COR-L47 (cell line): ENCODE results near the gene USP47.

Source experiments
- DNase-seq: peaks from one replicate; lab custom pipeline; 2025; lab: John Stamatoyannopoulos, UW

The USP47 gene

DNA sequence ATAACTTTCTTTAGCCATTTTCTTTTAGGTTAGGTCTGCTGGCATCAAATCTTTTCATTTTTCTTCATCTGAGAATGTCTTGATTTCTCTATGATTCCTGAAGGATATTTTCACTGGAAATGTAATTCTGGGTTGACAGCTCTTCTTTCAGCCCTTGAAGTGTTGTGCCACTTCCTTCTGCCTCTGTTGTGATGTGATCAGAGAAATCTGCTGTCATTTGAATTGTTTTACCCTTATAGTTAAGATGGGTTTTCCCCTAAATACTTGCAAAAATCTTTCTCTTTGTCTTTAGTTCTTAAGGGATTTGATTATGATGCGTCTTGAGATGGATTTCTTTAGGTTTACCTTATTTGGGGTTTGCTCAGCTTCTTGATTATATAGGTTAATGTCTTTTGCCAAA, 23.0 kb downstream of the USP47 start:
- DNase-seq: no peak

DNA sequence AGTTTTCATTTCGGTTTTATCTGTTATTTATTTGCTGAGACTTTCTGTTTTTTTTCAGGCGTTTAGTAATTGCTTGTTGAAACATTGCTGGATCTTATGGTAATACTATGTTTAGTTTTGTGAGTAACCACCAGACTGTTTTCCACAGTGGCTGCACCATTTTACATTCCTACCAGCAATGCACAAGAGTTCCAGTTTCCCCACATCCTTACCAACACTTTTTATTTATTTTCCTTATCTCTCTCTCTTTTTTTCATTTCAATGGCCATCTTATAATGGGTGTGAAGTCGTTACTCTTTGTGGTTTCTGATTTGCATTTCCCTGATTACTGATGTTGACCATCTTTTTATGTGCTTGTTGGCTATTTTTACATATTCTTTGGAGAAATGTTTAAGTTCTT, 23.7 kb downstream of the USP47 start:
- no peak for DNase-seq

DNA sequence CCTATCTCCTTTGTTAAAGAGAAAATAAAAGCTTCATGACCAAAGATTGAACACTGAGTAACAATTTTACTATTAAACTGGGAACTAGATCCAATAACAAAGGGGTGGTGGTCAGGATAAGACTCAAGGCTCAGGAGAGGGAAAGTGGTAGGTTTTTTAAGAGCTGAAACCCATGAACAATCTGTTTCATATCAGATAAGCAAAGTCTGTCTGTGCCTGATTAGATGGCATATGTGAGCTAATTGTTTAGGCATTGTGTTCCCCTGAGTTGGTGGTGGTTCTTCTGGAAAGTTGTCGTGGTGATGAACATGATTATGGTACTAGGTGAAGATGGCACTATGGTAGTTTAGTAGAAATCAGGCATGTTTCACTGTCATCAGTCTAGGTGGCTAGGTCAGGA, 24.4 kb downstream of the USP47 start:
- no peak for DNase-seq

DNA sequence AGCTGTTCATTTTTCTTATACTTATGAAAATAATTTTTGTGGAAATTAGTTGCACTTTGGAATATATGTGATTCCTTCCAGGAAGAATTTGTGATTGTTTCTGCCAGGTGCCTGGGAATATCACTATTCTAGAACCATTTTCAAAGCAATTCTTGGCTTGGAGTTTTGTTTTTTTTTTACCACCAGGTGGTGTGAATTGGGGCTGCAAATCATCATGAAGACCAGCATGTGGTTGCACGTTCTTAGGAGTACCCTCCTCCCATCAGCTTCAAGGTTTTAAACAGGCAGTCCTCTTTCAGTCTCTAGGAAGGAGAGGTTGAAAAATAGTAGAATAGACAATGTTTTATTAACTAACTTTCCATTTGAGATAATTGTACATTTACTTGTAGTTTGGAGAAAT, 25.9 kb downstream of the USP47 start:
- no peak for DNase-seq

DNA sequence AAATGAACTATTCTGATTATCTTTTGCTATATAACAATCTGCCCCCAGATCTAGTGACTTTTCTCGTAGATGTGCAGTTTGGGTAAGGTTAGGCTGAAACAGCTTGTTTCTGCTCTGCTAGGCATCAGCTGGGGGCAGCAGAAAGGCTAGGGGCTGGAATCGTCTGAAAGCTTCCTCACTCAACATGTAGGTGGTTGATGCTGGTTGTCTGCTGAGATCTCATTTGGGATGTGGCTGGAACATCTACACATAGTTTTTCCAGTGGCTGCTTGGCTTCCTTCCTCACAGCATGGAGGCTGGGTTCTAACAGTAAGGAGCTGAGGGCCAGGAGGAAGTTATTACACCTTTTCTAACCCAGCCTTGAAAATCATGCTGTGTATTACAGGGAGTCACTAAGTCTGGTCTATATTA, 30.2 kb downstream of the USP47 start:
- no peak for DNase-seq

DNA sequence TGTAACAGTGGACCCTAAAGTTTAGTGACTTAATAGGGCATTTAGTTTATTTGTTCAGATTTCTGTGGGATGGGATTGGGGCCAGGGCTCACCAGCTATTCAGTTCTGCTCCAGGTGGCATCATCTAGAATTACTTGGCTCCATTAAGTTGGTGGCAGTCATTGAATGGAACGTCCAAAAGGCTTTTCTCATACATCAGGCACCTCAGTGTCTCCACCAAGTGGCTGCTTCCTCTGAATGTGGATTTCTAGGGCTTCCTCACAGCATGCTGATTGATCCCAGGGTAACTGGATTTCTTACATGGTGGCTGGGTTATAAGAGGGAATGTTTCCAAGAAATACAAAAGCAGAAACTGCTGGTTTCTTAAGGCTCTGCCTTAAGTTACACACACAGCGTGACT, 34.7 kb downstream of the USP47 start:
- DNase-seq: no peak

DNA sequence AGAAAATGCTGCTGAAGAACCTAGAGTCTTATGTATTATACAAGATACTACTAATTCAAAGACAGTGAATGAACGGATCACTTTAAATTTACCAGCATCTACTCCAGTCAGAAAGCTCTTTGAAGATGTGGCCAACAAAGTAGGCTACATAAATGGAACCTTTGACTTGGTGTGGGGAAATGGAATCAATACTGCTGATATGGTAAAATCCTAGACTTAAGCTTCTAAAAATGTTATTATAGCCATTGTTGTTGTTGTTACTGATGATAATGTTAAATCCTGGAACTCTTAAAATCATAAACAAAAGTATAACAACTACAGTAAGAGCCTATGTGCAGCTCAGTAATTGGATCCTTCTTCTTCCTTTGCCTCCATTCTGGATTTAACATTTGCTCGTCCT, 38.4 kb downstream of the USP47 start:
- DNase-seq: no peak

DNA sequence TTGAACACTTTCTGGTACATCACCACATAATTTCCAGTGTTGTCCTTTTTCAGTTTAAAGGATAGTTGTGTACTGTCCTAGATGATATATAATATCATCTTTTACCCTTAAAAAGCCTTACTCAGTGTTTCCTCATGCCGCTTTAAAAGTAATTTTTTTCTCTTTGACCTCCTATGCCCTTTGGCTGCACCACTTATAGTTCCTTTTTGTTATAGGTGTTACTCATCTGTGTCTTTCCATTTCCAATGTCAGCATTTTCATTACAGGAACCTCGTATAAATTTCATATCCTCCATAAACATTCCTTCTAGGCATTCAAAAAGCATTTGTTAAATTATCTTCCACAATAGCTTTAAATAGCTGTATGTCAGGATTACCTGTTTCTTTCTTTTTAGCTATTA, 40.8 kb downstream of the USP47 start:
- no peak for DNase-seq

DNA sequence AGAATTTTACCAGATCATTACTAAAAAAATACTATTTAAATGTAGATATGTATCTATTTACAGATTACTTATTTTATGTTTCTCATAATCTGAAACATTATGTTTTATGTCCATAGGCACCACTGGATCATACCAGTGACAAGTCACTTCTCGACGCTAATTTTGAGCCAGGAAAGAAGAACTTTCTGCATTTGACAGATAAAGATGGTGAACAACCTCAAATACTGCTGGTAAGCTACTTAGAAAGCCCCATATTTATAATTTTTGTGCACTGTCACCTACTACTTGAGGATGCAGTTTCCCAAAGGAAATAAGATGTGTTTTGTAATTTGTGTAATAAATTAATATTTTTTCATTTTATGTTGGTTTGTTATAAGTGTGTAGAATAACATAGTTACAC, 42.6 kb downstream of the USP47 start:
- DNase-seq: no peak

DNA sequence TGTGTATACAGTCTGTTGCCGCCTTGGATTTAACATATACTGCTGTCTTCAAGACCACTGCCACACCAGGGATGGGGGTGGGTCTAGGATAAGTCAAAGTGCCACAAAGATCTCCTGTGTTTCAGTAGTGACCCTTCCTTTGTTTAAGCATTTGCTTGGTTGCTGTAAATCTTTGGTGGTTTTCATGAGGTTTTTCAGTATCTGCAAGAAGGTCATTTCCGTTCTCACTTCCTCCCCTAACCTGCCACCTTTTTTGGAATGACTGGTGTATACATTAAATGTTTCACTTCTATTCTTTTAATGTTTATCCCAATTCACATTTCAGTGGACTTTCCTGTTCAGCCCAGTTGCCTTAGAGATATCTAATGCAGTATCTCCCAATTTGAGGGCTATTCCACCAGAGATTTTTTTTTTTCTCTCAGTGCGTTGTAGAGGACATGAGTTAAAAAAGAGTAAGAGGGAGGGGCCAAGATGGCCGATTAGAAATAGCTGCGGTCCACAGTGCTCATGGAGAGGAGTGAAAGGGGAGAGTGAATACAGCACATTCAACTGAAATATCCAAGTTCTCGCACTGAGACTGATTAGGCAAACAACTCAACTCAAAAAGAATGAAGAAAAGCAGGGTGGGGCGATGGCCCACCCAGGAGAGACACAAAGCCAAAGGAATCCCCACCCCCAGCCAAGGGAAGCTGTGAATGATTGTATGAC, 43.2 kb downstream of the USP47 start:
- no peak for DNase-seq

DNA sequence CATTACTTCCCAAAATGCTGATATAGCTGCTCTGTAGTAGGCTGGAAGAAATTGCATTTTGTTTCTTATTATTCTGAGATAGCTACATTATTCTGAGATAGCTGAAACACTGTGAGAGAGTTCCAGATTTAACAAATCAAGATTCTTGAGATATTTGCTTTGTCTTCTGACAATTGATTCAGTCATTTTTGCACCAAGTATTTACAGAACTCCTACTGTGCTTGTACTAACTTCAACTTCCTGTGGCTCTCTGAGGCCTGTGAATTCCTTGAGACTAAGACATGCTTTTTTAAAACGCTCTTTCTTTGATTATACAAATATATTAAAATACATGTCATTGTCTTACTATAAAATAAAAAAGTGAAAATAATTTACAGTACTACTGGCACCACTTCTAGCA, 52.7 kb downstream of the USP47 start:
- no peak for DNase-seq

DNA sequence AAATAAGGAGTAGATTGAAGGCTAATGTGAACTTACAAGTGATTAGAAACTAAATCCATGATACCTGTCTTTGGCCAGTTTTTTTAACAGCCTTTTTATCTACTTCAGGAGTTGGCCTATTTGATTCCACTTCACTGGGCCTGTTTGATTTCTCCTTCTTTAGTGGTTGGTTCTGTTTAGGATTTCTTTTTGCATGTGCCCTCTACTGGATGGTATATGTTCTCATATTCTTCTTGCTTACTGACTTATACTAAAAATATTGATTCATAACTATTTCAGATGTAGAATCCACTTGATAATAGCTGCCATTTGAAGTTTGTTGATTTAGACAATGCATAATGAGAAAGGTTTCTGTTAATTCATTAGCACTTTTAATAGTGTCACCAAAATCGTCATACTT, 53.9 kb downstream of the USP47 start:
- no peak for DNase-seq

DNA sequence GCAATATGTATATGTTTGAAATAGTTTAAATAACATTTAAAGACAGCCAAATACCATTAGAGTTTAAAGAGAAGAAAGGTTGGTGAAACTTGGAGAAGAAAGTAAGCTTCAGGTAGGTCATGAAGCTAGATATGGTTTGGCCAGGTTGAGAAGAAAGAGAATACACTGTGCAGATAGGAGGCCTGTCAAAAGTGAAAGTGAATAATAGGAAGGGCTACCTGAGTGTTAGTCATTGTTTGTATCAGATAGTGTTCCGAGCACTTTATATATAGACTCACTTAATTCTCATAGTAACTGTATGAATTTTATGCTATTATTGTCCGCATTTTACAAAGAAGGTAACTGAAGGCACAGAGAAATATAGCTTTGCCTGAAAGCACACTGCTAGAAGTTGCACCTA, 56.9 kb downstream of the USP47 start:
- no peak for DNase-seq

DNA sequence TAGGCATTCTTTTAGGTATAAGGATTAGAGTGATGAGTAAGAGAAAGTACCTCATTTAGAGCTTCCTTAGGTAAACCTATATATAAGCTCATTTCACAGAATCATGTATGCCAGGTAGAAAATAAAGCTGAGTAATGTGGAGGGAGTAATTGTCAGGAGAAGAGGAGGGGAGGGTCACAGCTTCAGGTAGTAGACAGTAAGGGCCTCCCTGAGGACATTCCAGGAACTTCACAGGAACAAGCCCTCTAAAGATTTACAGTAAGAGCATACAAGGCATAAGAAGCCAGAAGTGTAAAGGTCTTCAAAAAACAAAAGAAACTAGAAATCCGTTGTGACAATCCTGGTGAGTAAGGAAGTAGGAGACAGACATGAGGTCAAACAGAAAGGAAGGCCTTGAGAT, 57.6 kb downstream of the USP47 start:
- DNase-seq: no peak

DNA sequence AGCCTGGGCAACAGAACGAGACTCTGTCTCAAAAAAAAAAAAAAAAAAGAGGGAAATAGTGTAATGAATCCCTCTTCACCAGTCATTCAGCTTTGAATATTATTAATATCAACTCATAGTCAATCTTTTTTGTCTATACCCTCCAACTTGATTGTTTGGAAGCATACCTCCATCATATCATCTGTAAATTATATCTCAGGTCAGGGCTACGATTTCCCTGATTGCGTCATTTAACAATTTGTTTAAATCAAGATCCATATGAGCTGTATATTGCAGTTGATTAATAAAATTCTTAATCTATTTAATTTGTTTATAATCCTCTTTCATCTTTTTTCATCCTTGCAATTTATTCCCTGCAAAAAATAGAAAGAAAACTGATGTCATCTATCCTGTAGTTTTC, 60.2 kb downstream of the USP47 start:
- no peak for DNase-seq

DNA sequence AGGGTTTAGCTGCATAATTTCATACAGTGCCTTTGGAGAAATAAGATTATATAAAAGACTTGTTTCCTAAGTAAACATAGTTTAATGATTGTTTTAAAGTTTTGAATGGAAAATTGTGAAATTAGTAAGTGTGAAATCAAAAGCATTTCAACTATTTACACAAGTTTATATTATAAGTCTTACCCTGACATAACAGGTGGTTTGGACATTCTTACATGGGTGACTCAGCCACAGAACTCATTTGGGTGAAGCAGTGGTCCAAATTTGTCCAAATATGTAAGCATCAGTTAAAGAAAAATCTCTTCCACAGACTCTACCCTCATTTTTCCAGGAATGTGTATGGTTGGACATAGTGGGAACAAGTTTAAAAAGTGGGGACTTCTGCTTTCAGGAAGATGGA, 68.0 kb downstream of the USP47 start:
- no peak for DNase-seq

DNA sequence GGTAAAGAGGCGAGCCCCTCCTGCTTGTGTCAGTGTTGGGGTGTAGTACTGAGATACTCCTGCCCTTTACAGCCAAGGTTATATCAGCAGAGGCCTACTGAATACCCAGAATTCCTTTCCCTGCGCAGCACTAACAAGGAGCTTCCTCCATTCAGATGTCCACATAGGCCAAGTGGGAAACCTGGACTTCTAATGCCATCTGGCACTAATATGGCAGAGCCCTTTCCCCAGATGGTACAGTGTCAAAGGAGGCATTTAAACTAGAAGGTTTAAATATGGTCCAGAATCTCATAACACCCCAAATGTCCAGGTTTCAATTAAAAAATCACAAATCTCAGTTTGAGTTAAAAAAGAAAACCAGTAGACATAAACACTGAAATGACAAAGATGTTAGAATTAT, 68.8 kb downstream of the USP47 start:
- DNase-seq: no peak

DNA sequence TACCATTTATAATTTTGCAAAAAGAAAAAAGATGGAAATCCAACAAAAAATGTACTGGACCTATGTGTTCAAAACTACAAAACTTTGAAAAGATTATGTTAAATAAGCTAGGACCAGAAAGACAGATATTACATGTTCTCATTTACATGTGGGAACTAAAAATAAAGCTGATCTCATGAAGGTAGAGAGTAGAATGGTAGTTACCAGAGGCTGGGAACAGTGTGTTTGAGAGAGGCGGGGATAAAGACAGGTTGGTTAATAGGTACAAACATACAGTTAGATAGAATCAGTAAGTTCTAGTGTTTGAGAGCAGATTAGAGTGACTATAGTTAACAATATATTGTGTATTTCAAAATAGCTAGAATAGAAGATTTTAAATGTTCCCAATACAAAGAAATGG, 71.6 kb downstream of the USP47 start:
- DNase-seq: no peak

DNA sequence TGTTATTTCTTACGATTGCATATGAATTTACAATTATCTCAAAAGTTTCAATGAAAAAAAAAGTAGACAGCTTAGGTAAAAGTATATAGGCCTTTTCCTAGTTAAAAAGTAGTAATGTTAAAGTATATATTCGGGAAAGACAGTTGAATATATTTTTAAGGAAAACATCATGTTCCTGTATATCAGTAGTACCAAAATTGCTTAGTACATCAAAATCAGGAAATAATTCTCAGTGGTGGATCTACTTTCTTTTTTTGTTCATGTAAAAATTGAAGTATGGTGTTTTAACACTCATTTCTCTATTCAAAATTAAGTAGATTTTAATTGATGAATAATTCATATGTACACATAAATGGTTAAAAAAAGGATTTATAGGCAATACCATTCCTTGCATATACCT, 73.9 kb downstream of the USP47 start:
- no peak for DNase-seq

DNA sequence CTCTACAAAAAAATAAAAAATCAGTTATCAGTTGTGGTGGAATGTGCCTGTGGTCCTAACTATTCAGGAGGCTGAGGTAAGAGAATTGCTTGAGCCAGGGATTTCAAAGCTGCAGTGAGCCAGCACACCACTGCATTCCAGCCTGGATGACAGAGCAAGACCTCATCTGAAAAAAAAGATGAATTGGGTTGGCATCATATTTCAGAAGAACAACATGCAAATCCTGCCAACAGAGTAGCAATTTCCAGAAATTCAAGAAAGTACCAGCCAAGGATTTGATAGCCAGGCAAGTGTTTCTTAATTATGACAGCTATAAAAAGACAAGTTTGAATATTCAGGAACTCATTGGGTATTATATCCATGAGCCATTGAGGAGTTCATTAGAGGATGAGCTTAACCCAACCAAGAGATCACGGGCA, 75.2 kb downstream of the USP47 start:
- no peak for DNase-seq

DNA sequence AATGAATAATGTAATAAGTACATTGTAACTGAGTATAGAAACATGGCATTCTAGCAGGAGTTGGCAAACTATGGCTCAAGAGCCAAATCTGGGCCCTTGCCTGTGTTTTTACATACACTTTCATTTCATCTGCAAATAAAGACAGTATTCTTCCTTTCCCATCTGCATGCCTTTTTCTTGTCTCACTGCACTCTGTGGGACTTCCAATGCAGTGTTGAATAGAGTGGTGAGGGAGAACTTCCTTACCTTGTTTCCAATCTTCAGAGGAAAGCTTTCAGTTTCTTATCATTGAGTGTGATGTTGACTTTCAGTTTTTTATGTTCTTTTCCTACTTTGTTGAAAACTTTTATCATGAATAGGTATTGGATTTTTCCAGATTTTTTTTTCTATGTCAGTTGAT, 82.1 kb downstream of the USP47 start:
- no peak for DNase-seq

DNA sequence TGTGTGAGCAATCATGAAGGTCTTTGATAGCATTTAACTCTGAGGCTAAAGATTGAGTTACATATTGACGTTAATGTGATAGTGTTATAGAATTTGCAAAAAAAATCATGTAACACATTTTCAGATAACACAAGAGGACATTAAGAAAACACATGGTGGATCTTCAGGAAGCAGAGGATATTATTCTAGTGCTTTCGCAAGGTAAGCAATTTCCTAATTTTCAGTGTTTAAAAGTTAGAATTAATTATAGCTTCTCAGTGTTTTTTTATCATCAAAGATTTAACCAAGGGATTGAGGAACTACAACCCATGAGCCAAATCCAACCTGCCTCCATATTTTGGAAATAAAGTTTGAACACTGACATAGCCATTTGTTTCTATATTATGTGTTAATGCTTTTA, 88.1 kb downstream of the USP47 start:
- no peak for DNase-seq

DNA sequence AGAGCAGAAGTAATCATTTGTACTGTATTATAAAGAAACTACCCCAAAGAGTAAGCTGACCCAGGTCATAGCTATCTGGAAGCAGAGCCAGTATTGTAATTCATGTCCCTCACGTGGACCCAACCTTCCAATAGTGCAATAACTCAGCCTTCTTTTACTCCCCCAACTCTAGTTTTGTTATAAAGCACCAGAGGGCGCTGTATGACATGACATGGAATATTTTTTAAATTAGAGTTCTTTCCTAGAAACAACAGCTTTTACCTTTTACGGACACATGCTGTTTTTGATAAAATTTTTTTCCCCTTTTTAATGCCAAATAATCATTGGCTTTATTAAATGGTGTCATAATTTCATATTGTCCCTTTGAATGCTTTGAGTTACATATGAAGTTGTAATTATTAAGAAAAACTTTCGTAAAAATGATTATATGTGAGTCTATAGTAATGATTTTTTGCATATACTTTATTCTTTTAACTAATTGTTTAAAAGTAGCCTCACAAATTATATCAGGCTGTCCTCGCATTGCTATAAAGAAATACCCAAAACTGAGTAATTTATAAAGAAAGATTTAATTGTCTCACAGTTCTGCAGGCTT, 89.8 kb downstream of the USP47 start:
- peak; percentile 33 for DNase-seq

DNA sequence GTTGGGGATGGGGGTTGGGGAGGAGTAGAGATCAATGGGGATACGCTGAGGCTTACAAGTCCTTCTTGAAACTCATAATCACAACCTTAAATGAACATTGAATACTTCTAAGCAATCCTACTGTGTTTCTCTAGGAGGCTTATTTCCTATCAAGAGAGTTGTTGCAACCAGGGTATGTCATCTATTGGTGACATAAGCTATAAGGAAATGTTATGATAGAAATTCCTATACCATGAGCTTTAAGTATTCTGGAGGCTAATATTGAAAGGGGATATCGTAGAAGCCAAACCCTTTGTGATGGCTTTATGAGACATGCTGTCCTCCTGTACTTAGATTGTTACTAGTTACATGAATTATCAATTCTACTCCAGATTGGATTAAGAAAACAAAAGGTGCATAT, 93.8 kb downstream of the USP47 start:
- no peak for DNase-seq
